ENCODE measurements around the gene PSMD14.

PSMD14 gene

GRCh38 chr2:161430386-161430785, 122.2 kb downstream of the PSMD14 start:
- Histone ChIP-seq H3K27ac (ENCODE audit: extremely low read depth, low read depth, low read length) (no peak overlapping the region), H3K36me3 (ENCODE audit: control insufficient read depth in 2 of 2, insufficient read depth in 1 of 2, low read length in 2 of 2) (no peaks in the 10 kb centered on the region), H3K4me1 (ENCODE audit: control insufficient read depth, insufficient read depth, low read length) (no peaks in the 10 kb centered on the region), H3K9me3 (ENCODE audit: control insufficient read depth, insufficient read depth, low read depth, low read length) (no peaks in the 10 kb centered on the region), H3K4me3 (ENCODE audit: low read depth, low read length) (no peak overlapping the region)
- TF ChIP-seq ZNF280C (tag by site-specific recombination; IDR thresholded peaks at IDR 0.05) (no peak), YY1 (tag by site-specific recombination; IDR thresholded peaks at IDR 0.05) (no peak), ZNF354C (tag by site-specific recombination; IDR thresholded peaks at IDR 0.05; ENCODE audit: borderline replicate concordance, low read depth) (no peak), ZNF175 (tag by site-specific recombination; IDR thresholded peaks at IDR 0.05) (no peak), ZNF23 (tag by site-specific recombination; IDR thresholded peaks at IDR 0.05; ENCODE audit: borderline replicate concordance) (no peak), ZXDB (tag by site-specific recombination; IDR thresholded peaks at IDR 0.05) (no peak), ZNF473 (tag by site-specific recombination; IDR thresholded peaks at IDR 0.05) (no peak), ZNF292 (tag by site-specific recombination; IDR thresholded peaks at IDR 0.05; ENCODE audit: borderline replicate concordance, low read depth) (no peak), IKZF3 (tag by site-specific recombination; IDR thresholded peaks at IDR 0.05) (no peak), SETDB1 (IDR thresholded peaks at IDR 0.05; ENCODE audit: insufficient read length, low read length) (no peak)
- CTCF ChIA-PET = no interaction called here
- POLR2A ChIA-PET = no interaction called here

GRCh38 chr2:161432107-161432506, 123.9 kb downstream of the PSMD14 start:
- Histone ChIP-seq H3K4me3 (ENCODE audit: low read depth, low read length) (no peak overlapping the region), H3K36me3 (ENCODE audit: control insufficient read depth in 2 of 2, insufficient read depth in 1 of 2, low read length in 2 of 2) (no peaks in the 10 kb centered on the region), H3K27ac (ENCODE audit: extremely low read depth, low read depth, low read length) (no peak overlapping the region), H3K4me1 (ENCODE audit: control insufficient read depth, insufficient read depth, low read length) (no peaks in the 10 kb centered on the region), H3K9me3 (ENCODE audit: control insufficient read depth, insufficient read depth, low read depth, low read length) (no peaks in the 10 kb centered on the region)
- CTCF ChIA-PET = no interaction called here
- TF ChIP-seq ZNF362 (tag by site-specific recombination; IDR thresholded peaks at IDR 0.05) = no peak
- TF ChIP-seq ZNF488 (tag by site-specific recombination; IDR thresholded peaks at IDR 0.05) = no peak
- no peak for TF ChIP-seq KLF16 (tag by site-specific recombination; IDR thresholded peaks at IDR 0.05)
- TF ChIP-seq ZSCAN23 (tag by site-specific recombination; IDR thresholded peaks at IDR 0.05) = no peak
- TF ChIP-seq ZNF391 (tag by site-specific recombination; IDR thresholded peaks at IDR 0.05; ENCODE audit: borderline replicate concordance, low read depth) = no peak
- no peak for TF ChIP-seq ZFP37 (tag by site-specific recombination; IDR thresholded peaks at IDR 0.05)
- TF ChIP-seq HIC1 (tag by site-specific recombination; IDR thresholded peaks at IDR 0.05) = no peak
- no peak for TF ChIP-seq PBX3 (CRISPR knock-in tag; IDR thresholded peaks at IDR 0.05)
- POLR2A ChIA-PET = no interaction called here

Measured in HEK293 (cell line).